T follicular helper cell (primary cell): Measurements from ENCODE around the gene LCE1A.

ENCODE experiments used
- DNase-seq: peaks from one replicate; pipeline ENCODE4 v3.0.0-alpha.2; 2020; ENCODE audit warnings: low read depth

Gene LCE1A

GRCh38 chr1:152870831-152871730 is 43.8 kb downstream of the LCE1A start:
- no peak for DNase-seq

GRCh38 chr1:152871731-152872126 is 44.5 kb downstream of the LCE1A start:
- no peak for DNase-seq

- DNase-seq = no peak
These were observed 46.2 kb downstream of the LCE1A start for GRCh38 chr1:152873495-152873894.

GRCh38 chr1:152876827-152877226 is 49.6 kb downstream of the LCE1A start:
- no peak for DNase-seq
